PC-9 (cell line): ENCODE results near the gene PRR5.

Experiments
- EZH2 ChIP-seq: fragments of 200-600 bp; sonication (generic); IDR thresholded peaks from 2 replicates; pipeline ENCODE4 v1.8.0; 2017; ENCODE audit warnings: antibody characterized with exemption, low read depth
- TF ChIP-seq, protein P1 (sequence below): fragments of 200-600 bp; sonication (generic); conservative IDR thresholded peaks from 2 replicates; pipeline ENCODE4 v1.6.1; 2017; ENCODE audit warnings: mixed run types, antibody characterized with exemption, mild to moderate bottlenecking, moderate library complexity

GRCh38 chr22:44668886-44669521 is 33.0 kb upstream of the PRR5 start:
- TF ChIP-seq EZH2, result no peak
- TF ChIP-seq, protein P1, sequence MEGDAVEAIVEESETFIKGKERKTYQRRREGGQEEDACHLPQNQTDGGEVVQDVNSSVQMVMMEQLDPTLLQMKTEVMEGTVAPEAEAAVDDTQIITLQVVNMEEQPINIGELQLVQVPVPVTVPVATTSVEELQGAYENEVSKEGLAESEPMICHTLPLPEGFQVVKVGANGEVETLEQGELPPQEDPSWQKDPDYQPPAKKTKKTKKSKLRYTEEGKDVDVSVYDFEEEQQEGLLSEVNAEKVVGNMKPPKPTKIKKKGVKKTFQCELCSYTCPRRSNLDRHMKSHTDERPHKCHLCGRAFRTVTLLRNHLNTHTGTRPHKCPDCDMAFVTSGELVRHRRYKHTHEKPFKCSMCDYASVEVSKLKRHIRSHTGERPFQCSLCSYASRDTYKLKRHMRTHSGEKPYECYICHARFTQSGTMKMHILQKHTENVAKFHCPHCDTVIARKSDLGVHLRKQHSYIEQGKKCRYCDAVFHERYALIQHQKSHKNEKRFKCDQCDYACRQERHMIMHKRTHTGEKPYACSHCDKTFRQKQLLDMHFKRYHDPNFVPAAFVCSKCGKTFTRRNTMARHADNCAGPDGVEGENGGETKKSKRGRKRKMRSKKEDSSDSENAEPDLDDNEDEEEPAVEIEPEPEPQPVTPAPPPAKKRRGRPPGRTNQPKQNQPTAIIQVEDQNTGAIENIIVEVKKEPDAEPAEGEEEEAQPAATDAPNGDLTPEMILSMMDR, result no peak
